NCI-H345 (cell line): ENCODE results near the gene SIPA1.
"Not testable (repeated sequence)": the region's sequence is repeated elsewhere in the genome, so short reads cannot be mapped to it uniquely, and the experiment has no call there.

Experiments used
- DNase-seq: peaks from one replicate; lab custom pipeline; 2025; lab: John Stamatoyannopoulos, UW

Gene SIPA1

GRCh38 chr11:65658174-65659021 is 20.5 kb downstream of the SIPA1 start:
- DNase-seq, result no peak

- DNase-seq, result no peak
These were observed 22.1 kb downstream of the SIPA1 start for GRCh38 chr11:65660038-65660437.

- DNase-seq, result not testable (repeated sequence)
These were observed 23.0 kb downstream of the SIPA1 start for GRCh38 chr11:65660908-65661307.

- no peak for DNase-seq
These were observed 23.8 kb downstream of the SIPA1 start for GRCh38 chr11:65661599-65662246.

GRCh38 chr11:65662247-65662798 is 24.4 kb downstream of the SIPA1 start:
- no peak for DNase-seq

- DNase-seq, result peak; percentile 87
These were observed 25.1 kb downstream of the SIPA1 start, which contains the start of gene RELA for GRCh38 chr11:65662799-65663638. Gene RELA, minus strand, starts transcription at chr11:65662916. Its CDS starts 84 bp downstream, at chr11:65662832.

GRCh38 chr11:65663639-65664200 is 25.8 kb downstream of the SIPA1 start:
- DNase-seq, result no peak

GRCh38 chr11:65672180-65672860 is 34.4 kb downstream of the SIPA1 start:
- no peak for DNase-seq

GRCh38 chr11:65672982-65673381 is 35.1 kb downstream of the SIPA1 start:
- DNase-seq, result no peak

- DNase-seq, result no peak
These were observed 42.4 kb downstream of the SIPA1 start for GRCh38 chr11:65680192-65680743.

- not testable (repeated sequence) for DNase-seq
These were observed 45.6 kb downstream of the SIPA1 start for GRCh38 chr11:65683480-65683879.

GRCh38 chr11:65685981-65686380 is 48.1 kb downstream of the SIPA1 start:
- DNase-seq, result no peak

- DNase-seq, result not testable (repeated sequence)
These were observed 53.9 kb downstream of the SIPA1 start for GRCh38 chr11:65691847-65692246.

- DNase-seq, result no peak
These were observed 54.5 kb downstream of the SIPA1 start for GRCh38 chr11:65692367-65692766.

- peak; percentile 96 for DNase-seq
These were observed 57.7 kb downstream of the SIPA1 start for GRCh38 chr11:65695459-65696241.

GRCh38 chr11:65696802-65697552 is 59.1 kb downstream of the SIPA1 start:
- DNase-seq, result no peak

- DNase-seq, result no peak
These were observed 60.3 kb downstream of the SIPA1 start for GRCh38 chr11:65698205-65698604.

GRCh38 chr11:65699306-65699705 is 61.4 kb downstream of the SIPA1 start:
- DNase-seq, result no peak

- DNase-seq, result no peak
These were observed 62.5 kb downstream of the SIPA1 start for GRCh38 chr11:65700399-65700798.
